ENCODE data around the gene NPPB.

GRCh38 chr1:11888206-11888876 lies 29.6 kb upstream of the NPPB start:
- TF ChIP-seq CTCF (IDR thresholded peaks at IDR 0.05) (no peak), POLR2A (IDR thresholded peaks at IDR 0.05) (no peak), EP300 (IDR thresholded peaks at IDR 0.05) (no peak)

Measured in stomach (tissue), 4 donors.